Mesendoderm (in vitro differentiated cells): ENCODE data around the gene YWHAE.

Experiments
- DNase-seq: peaks from one replicate; pipeline ENCODE4 v3.0.0; 2013
- H2AK5ac ChIP-seq: 2 replicates; pipeline ENCODE4 v1.6.1; 2013; ENCODE audit warnings: low read length, inconsistent platforms
- H2BK120ac ChIP-seq: 2 replicates; pipeline ENCODE4 v1.6.1; 2013; ENCODE audit warnings: low read depth, mild to moderate bottlenecking, low read length, moderate library complexity, mixed read lengths
- H2BK15ac ChIP-seq: replicated peaks from 2 replicates; pipeline ENCODE4 v1.6.1; 2013; ENCODE audit warnings: low read depth, mild to moderate bottlenecking, moderate library complexity
- H2BK5ac ChIP-seq: 2 replicates; pipeline ENCODE4 v1.6.1; 2013; ENCODE audit warnings: low read length, inconsistent platforms
- H3K18ac ChIP-seq: 2 replicates; pipeline ENCODE4 v1.6.1; 2013; ENCODE audit warnings: mild to moderate bottlenecking, low read length, mixed read lengths
- H3K23ac ChIP-seq: one replicate; pipeline ENCODE4 v1.6.1; 2013; ENCODE audit warnings: low read length
- H3K27ac ChIP-seq: 2 replicates; pipeline ENCODE4 v1.5.1; 2013; ENCODE audit warnings: low read depth, mild to moderate bottlenecking, inconsistent platforms, low read length, moderate library complexity
- H3K27me3 ChIP-seq: 2 replicates; pipeline ENCODE4 v1.6.1; 2013; ENCODE audit warnings: low read length, control low read depth, mild to moderate bottlenecking, inconsistent platforms; ENCODE audit not compliant: insufficient read depth, poor library complexity
- H3K36me3 ChIP-seq: 2 replicates; pipeline ENCODE4 v1.6.1; 2013; ENCODE audit warnings: low read length, inconsistent platforms; ENCODE audit not compliant: control insufficient read depth, insufficient read depth
- H3K4ac ChIP-seq: one replicate; pipeline ENCODE4 v1.6.1; 2013; ENCODE audit warnings: low read depth, mild to moderate bottlenecking, low read length, moderate library complexity
- H3K4me1 ChIP-seq: 2 replicates; pipeline ENCODE4 v1.6.1; 2013; ENCODE audit warnings: low read depth, low read length, inconsistent platforms; ENCODE audit not compliant: control insufficient read depth
- H3K4me2 ChIP-seq: 2 replicates; pipeline ENCODE4 v1.6.1; 2013; ENCODE audit warnings: low read length
- H3K4me3 ChIP-seq: 2 replicates; pipeline ENCODE4 v1.5.1; 2013; ENCODE audit warnings: mild to moderate bottlenecking, low read length
- H3K56ac ChIP-seq: one replicate; pipeline ENCODE4 v1.6.1; 2013; ENCODE audit warnings: low read length
- H3K79me1 ChIP-seq: 2 replicates; pipeline ENCODE4 v1.6.1; 2013; ENCODE audit warnings: low read length, inconsistent platforms
- H3K79me2 ChIP-seq: 2 replicates; pipeline ENCODE4 v1.6.1; 2013; ENCODE audit warnings: mild to moderate bottlenecking, low read length; ENCODE audit not compliant: control insufficient read depth, insufficient read depth
- H3K9ac ChIP-seq: 2 replicates; pipeline ENCODE4 v1.6.1; 2013; ENCODE audit warnings: low read length, inconsistent platforms
- H4K5ac ChIP-seq: one replicate; pipeline ENCODE4 v1.6.1; 2013; ENCODE audit warnings: low read length
- H4K8ac ChIP-seq: one replicate; pipeline ENCODE4 v1.6.1; 2013; ENCODE audit warnings: low read depth, mild to moderate bottlenecking, control low read depth, low read length, moderate library complexity
- WGBS: extraction: QIAGEN DNeasy Blood & Tissue Kit; methylation state at CpG from one replicate; pipeline ENCODE4 v1.1.7; 2013; ENCODE audit warnings: low lambda C conversion rate, missing lambda C conversion rate; ENCODE audit not compliant: insufficient coverage; ENCODE audit errors: extremely low coverage; 5-methylcytosine and 5-hydroxymethylcytosine counted together

The YWHAE gene

DNA sequence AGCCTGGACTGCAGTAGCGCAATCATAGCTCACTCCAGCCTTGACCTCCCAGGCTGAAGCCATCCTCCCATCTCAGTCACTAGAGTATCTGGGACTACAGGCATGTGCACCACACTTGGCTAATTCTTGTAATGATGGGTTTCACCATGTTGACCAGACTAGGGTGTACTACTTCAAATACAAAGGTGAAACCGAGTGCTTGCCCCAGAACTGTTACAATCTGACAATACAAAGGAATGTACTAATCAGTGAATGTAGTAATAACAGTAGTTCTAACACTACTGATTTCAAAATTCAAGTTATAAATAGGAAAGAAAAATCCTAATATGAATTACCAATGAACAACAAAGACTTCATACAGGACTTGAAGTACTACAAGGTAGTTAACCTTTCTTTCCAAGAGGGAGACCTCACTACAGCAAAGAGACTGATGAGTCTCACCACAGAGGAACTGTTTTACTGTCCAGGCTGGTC lies 31.6 kb upstream of the YWHAE start:
- H3K4me1 ChIP-seq = no peaks in the 10 kb centered on the region
- no peak overlapping the region for H3K27ac ChIP-seq
- H2BK5ac ChIP-seq = no peak overlapping the region
- no peak overlapping the region for H3K4ac ChIP-seq
- H3K9ac ChIP-seq = no peak overlapping the region
- DNase-seq = no peak
- peaks cover 5% of the 10 kb centered on the region for H3K36me3 ChIP-seq
- H3K79me1 ChIP-seq = peaks cover 17% of the 10 kb centered on the region
- H3K27me3 ChIP-seq = no peaks in the 10 kb centered on the region
- no peak overlapping the region for H3K4me3 ChIP-seq
- no peak overlapping the region for H2BK120ac ChIP-seq
- no peak overlapping the region for H2BK15ac ChIP-seq
- no peak overlapping the region for H3K56ac ChIP-seq
- no peak overlapping the region for H4K5ac ChIP-seq
- H2AK5ac ChIP-seq = no peak overlapping the region
- peak overlapping the region; percentile 80 for H3K23ac ChIP-seq
- H3K79me2 ChIP-seq = peaks cover 34% of the 10 kb centered on the region
- no peak overlapping the region for H4K8ac ChIP-seq
- no peak overlapping the region for H3K18ac ChIP-seq
- WGBS = no CpG with 5 or more reads among the region's 2 CpGs
- no peak overlapping the region for H3K4me2 ChIP-seq

DNA sequence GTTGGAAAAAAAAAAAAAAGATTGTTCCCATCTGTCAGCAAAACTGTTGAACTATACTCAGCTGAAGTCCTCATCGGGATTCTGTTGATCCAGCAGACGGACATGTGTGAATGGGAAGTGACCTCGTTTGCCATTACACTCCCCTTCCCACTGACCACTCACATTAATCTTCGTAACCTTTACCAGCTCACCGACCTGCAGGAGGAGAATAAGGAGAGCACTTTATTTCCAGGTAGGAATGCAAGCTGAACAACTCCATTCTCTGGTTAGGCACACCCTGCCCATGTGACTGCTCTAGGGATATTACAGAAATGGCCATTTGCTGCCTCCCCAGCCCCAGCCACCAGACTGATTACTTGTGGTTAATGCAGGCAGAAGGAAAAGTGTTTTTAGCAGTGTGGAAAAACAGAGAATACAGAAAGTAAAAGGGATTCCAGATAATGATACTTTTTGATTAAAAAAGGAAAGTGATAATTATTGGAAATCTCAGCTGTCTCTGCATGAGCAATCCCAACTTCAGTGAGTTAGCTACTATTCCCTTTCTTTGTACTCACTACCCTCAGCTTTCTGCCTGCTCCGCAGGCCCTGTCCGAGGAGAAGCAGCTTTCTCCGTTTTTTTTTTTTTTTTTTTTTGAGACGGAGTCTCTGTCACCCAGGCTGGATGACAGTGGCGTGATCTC lies 23.6 kb upstream of the YWHAE start:
- Histone ChIP-seq H3K18ac (no peak overlapping the region), H4K5ac (no peak overlapping the region), H2BK120ac (no peak overlapping the region), H3K27me3 (no peaks in the 10 kb centered on the region), H3K56ac (no peak overlapping the region), H4K8ac (no peak overlapping the region), H3K4me1 (no peaks in the 10 kb centered on the region), H3K36me3 (peaks cover 15% of the 10 kb centered on the region), H3K79me1 (peaks cover 15% of the 10 kb centered on the region), H2AK5ac (no peak overlapping the region), H3K79me2 (peaks cover 8% of the 10 kb centered on the region), H3K23ac (no peak overlapping the region), H2BK5ac (no peak overlapping the region), H3K4ac (no peak overlapping the region), H3K9ac (no peak overlapping the region), H3K4me2 (no peak overlapping the region), H2BK15ac (no peak overlapping the region), H3K27ac (no peak overlapping the region), H3K4me3 (no peak overlapping the region)
- no peak for DNase-seq
- WGBS = no CpG with 5 or more reads among the region's 10 CpGs

DNA sequence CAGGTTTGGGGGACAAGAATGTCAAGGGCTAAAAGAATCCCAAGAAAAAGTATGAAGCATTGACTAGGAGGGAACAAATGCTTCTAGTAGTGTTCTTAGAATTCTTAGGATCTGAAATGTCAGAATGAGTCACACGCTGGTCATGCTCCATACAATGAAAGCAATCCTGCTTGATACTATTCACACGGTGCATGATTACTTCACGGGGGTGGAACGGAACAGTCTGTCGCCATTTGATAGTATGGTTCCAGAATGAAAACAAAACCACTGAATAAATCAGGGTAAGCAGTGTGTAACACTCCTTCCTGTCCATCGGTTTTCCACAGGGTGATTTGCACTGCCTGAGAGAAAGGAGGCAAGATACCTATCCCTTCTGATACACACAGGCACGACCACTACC lies 22.9 kb upstream of the YWHAE start:
- H2AK5ac ChIP-seq = no peak overlapping the region
- no peak overlapping the region for H3K56ac ChIP-seq
- no peaks in the 10 kb centered on the region for H3K4me1 ChIP-seq
- DNase-seq = peak; percentile 30
- no peak overlapping the region for H3K18ac ChIP-seq
- no peak overlapping the region for H3K27ac ChIP-seq
- no CpG with 5 or more reads among the region's 7 CpGs for WGBS
- no peak overlapping the region for H3K4me3 ChIP-seq
- no peak overlapping the region for H3K4ac ChIP-seq
- H3K4me2 ChIP-seq = no peak overlapping the region
- H2BK120ac ChIP-seq = no peak overlapping the region
- H3K36me3 ChIP-seq = peaks cover 15% of the 10 kb centered on the region
- H4K8ac ChIP-seq = no peak overlapping the region
- H3K23ac ChIP-seq = no peak overlapping the region
- no peak overlapping the region for H4K5ac ChIP-seq
- H3K9ac ChIP-seq = no peak overlapping the region
- peaks cover 8% of the 10 kb centered on the region for H3K79me2 ChIP-seq
- no peak overlapping the region for H2BK5ac ChIP-seq
- no peak overlapping the region for H2BK15ac ChIP-seq
- H3K79me1 ChIP-seq = peaks cover 15% of the 10 kb centered on the region
- no peaks in the 10 kb centered on the region for H3K27me3 ChIP-seq

DNA sequence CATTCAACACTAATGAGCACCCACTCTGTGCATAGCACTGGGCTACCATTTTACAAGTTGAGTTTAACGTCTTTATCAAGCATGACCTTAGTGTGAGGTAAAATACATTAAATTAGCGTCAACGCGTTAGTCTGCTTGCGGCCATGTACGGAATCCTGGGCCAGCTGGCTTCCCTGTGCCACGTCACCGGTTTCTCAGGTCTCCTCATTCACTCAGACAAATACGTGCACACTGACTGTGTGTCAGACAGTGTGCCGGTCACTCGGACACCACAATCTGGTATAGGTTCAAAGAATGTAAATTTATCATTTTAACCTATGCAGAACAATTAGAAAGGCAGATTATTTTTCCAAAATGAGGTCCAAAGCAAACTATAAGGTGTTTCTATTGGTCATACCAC lies 21.4 kb upstream of the YWHAE start:
- Histone ChIP-seq H3K79me2 (peaks cover 8% of the 10 kb centered on the region), H3K4me3 (no peak overlapping the region), H4K8ac (no peak overlapping the region), H3K4me2 (no peak overlapping the region), H2BK5ac (no peak overlapping the region), H2BK120ac (no peak overlapping the region), H3K23ac (no peak overlapping the region), H2AK5ac (no peak overlapping the region), H2BK15ac (no peak overlapping the region), H3K27ac (no peak overlapping the region), H3K36me3 (peaks cover 15% of the 10 kb centered on the region), H4K5ac (no peak overlapping the region), H3K4me1 (no peaks in the 10 kb centered on the region), H3K27me3 (no peaks in the 10 kb centered on the region), H3K9ac (no peak overlapping the region), H3K4ac (no peak overlapping the region), H3K56ac (no peak overlapping the region), H3K18ac (no peak overlapping the region), H3K79me1 (peaks cover 15% of the 10 kb centered on the region)
- no peak for DNase-seq
- WGBS = no CpG with 5 or more reads among the region's 11 CpGs

DNA sequence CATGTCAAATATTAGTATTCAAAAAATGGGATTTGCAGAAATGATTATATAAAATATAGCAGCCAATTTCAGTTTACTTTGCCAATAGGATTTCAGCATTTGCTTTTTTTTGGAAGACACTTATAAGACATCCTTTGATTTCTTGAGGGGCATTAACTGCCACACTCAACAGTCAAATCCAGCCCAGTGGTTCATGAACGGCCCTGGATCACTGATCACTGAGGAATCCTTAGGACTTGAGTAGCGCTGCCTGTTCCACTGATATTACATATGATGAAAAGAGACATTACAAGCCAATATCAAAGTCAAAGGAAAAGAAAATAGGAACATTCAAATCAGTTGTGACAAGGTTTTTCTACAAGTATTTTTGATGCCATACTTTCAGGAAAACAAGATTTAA lies 21.0 kb upstream of the YWHAE start:
- Histone ChIP-seq H4K5ac (no peak overlapping the region), H2BK15ac (no peak overlapping the region), H3K27me3 (no peaks in the 10 kb centered on the region), H3K4me2 (no peak overlapping the region), H3K18ac (no peak overlapping the region), H3K9ac (no peak overlapping the region), H2AK5ac (no peak overlapping the region), H3K27ac (no peak overlapping the region), H3K79me2 (peaks cover 5% of the 10 kb centered on the region), H3K56ac (no peak overlapping the region), H2BK120ac (no peak overlapping the region), H3K79me1 (peaks cover 11% of the 10 kb centered on the region), H3K23ac (no peak overlapping the region), H3K4me1 (no peaks in the 10 kb centered on the region), H3K36me3 (peaks cover 12% of the 10 kb centered on the region), H4K8ac (no peak overlapping the region), H3K4ac (no peak overlapping the region), H3K4me3 (no peak overlapping the region), H2BK5ac (no peak overlapping the region)
- no peak for DNase-seq
- no CpG with 5 or more reads among the region's 2 CpGs for WGBS

DNA sequence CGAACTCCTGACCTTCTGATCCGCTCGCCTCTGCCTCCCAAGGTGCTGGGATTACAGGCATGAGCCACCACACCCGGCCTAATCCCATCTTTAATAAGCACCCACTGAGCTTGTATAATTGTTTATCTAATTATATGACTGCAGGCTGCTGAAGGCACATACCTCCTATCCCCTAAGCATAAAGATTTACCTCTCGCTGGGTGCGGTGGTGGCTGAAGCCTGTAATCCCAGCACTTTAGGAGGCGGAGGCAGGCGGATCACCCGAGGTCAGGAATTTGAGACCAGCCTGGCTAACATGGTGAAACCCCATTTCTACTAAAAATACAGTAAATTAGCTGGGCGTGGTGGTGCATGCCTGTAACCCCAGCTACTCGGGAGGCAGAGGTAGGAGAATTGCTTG lies 20.1 kb upstream of the YWHAE start:
- no peak overlapping the region for H3K4me2 ChIP-seq
- no peak overlapping the region for H2BK5ac ChIP-seq
- no peak overlapping the region for H3K4me3 ChIP-seq
- peaks cover 8% of the 10 kb centered on the region for H3K36me3 ChIP-seq
- no CpG with 5 or more reads among the region's 11 CpGs for WGBS
- peaks cover 2% of the 10 kb centered on the region for H3K79me2 ChIP-seq
- H3K9ac ChIP-seq = no peak overlapping the region
- no peak overlapping the region for H3K56ac ChIP-seq
- no peak overlapping the region for H2BK15ac ChIP-seq
- DNase-seq = no peak
- H3K27ac ChIP-seq = no peak overlapping the region
- no peaks in the 10 kb centered on the region for H3K4me1 ChIP-seq
- H3K27me3 ChIP-seq = no peaks in the 10 kb centered on the region
- H4K5ac ChIP-seq = no peak overlapping the region
- H3K18ac ChIP-seq = no peak overlapping the region
- no peak overlapping the region for H2BK120ac ChIP-seq
- no peak overlapping the region for H3K23ac ChIP-seq
- no peak overlapping the region for H2AK5ac ChIP-seq
- H4K8ac ChIP-seq = no peak overlapping the region
- peaks cover 6% of the 10 kb centered on the region for H3K79me1 ChIP-seq
- H3K4ac ChIP-seq = no peak overlapping the region
